HepG2 (cell line): ENCODE data around the gene SPHK1. TPM values are rescaled to one million over a fixed set of nuclear protein-coding genes. Genes with fewer than 3 reads are reported as not detected.
A peak's percentile ranks its signal among the peaks of the same experiment; 100 is the strongest.

Experiments
- ARID3A ChIP-seq: IDR thresholded peaks from 2 replicates; pipeline ENCODE4 v1.6.1; 2012; ENCODE audit warnings: low read depth, low read length, improper control_type of control experiment
- CHCHD3 ChIP-seq: sonication (generic); formaldehyde crosslinking; IDR thresholded peaks from 2 replicates; pipeline ENCODE4 v1.8.0; 2022; ENCODE audit warnings: mild to moderate bottlenecking, missing genetic modification reagents, moderate library complexity
- CHD2 ChIP-seq: IDR thresholded peaks from 2 replicates; pipeline ENCODE4 v1.6.1; 2011; ENCODE audit warnings: low read depth, low read length, improper control_type of control experiment
- HMG20B ChIP-seq: conservative IDR thresholded peaks from 2 replicates; pipeline ENCODE4 v1.6.1; 2016; ENCODE audit warnings: missing genetic modification reagents, missing compliant biosample characterization
- HOXA3 ChIP-seq: sonication (generic); formaldehyde crosslinking; IDR thresholded peaks from 2 replicates; pipeline ENCODE4 v1.5.0; 2020; ENCODE audit warnings: missing genetic modification reagents
- LBX2 ChIP-seq: sonication (generic); formaldehyde crosslinking; IDR thresholded peaks from 2 replicates; pipeline ENCODE4 v1.5.0; 2020; ENCODE audit warnings: missing genetic modification reagents, mild to moderate bottlenecking, borderline replicate concordance
- NFE2L2 ChIP-seq: fragments of 150-350 bp; IDR thresholded peaks from 2 replicates; pipeline ENCODE4 v1.6.1; 2014; ENCODE audit warnings: low read length
- RFXAP ChIP-seq: sonication (generic); formaldehyde crosslinking; IDR thresholded peaks from 2 replicates; pipeline ENCODE4 v1.4.0; 2020; ENCODE audit warnings: missing genetic modification reagents, borderline replicate concordance
- SATB2 ChIP-seq: sonication (generic); formaldehyde crosslinking; IDR thresholded peaks from 2 replicates; pipeline ENCODE4 v1.5.0; 2020; ENCODE audit warnings: missing genetic modification reagents
- SOX5 ChIP-seq: IDR thresholded peaks from 2 replicates; pipeline ENCODE4 v1.6.1; 2016; ENCODE audit warnings: borderline replicate concordance
- TBX2 ChIP-seq: sonication (generic); formaldehyde crosslinking; IDR thresholded peaks from 2 replicates; pipeline ENCODE4 v1.5.0; 2020; ENCODE audit warnings: missing genetic modification reagents, mild to moderate bottlenecking, borderline replicate concordance
- TCF7 ChIP-seq: sonication (generic); IDR thresholded peaks from 2 replicates; pipeline ENCODE4 v1.6.1; 2016; ENCODE audit warnings: antibody characterized with exemption, low read depth
- THAP7 ChIP-seq: sonication (generic); formaldehyde crosslinking; IDR thresholded peaks from 2 replicates; pipeline ENCODE4 v1.8.1; 2023; ENCODE audit warnings: mild to moderate bottlenecking, missing genetic modification reagents
- USF2 ChIP-seq, 2 experiments: sonication (generic) in 1 of 2; formaldehyde crosslinking in 1 of 2; IDR thresholded peaks; 2 replicates each; pipeline versions ENCODE4 v1.5.1 to v1.6.1; 2011 to 2020; ENCODE audit warnings: borderline replicate concordance in 1 of 2, low read depth in 1 of 2, low read length in 1 of 2, mild to moderate bottlenecking in 1 of 2, missing genetic modification reagents in 1 of 2, moderate library complexity in 1 of 2
- ZBTB38 ChIP-seq: sonication (generic); formaldehyde crosslinking; IDR thresholded peaks from 2 replicates; pipeline ENCODE4 v1.5.1; 2020; ENCODE audit warnings: mild to moderate bottlenecking, missing genetic modification reagents
- ZBTB7A ChIP-seq: sonication (generic); formaldehyde crosslinking; IDR thresholded peaks from 2 replicates; pipeline ENCODE4 v1.8.0; 2022; ENCODE audit warnings: mild to moderate bottlenecking, missing genetic modification reagents
- ZNF280D ChIP-seq: sonication (generic); formaldehyde crosslinking; IDR thresholded peaks from 2 replicates; pipeline ENCODE4 v1.5.1; 2020; ENCODE audit warnings: mild to moderate bottlenecking, missing genetic modification reagents
- ZNF710 ChIP-seq: sonication (generic); formaldehyde crosslinking; IDR thresholded peaks from 2 replicates; pipeline ENCODE4 v1.5.0; 2020; ENCODE audit warnings: mild to moderate bottlenecking, missing genetic modification reagents, borderline replicate concordance
- ZNF737 ChIP-seq: sonication (generic); formaldehyde crosslinking; IDR thresholded peaks from 2 replicates; pipeline ENCODE4 v1.5.0; 2020; ENCODE audit warnings: missing genetic modification reagents, mild to moderate bottlenecking, borderline replicate concordance
- ZSCAN9 ChIP-seq: IDR thresholded peaks from 2 replicates; pipeline ENCODE4 v1.6.1; 2016; ENCODE audit warnings: borderline replicate concordance
- polyA plus RNA-seq, 8 experiments: library from polyadenylated mRNA; depleted of rRNA in 3 of 8; stranded (reverse) in 7 of 8; unstranded in 1 of 8; fragments of >200 nt; fragmentation: Illumina TruSeq in 4 of 8; extraction: Trizol in 4 of 8; gene quantifications; 2 replicates each; pipeline versions ENCODE4 v1.2.1 to v1.2.3, GENCODE V29; 2011 to 2016; ENCODE audit warnings: low read depth in 4 of 8, missing spikeins in 1 of 8, mixed read lengths in 1 of 8; ENCODE audit not compliant: insufficient read depth in 1 of 8
- total RNA-seq, 5 experiments: library from RNA; depleted of rRNA; stranded (reverse); fragments of >200 nt; fragmentation: Illumina TruSeq; extraction: Trizol; gene quantifications; 2 replicates each; pipeline ENCODE4 v1.2.3, GENCODE V29; 2016; ENCODE audit warnings: low read depth in 1 of 5

The SPHK1 gene
- total and polyA plus RNA-seq, 2 of the 13 experiments (the other 11 are each of a cell fraction or from before 2014, with no cell fraction given): 129 to 160 TPM

GRCh38 chr17:76379275-76379641 lies 5.2 kb upstream of the SPHK1 start (continued):
- 0 out of 2 replicates have a peak, but pooled peaks have one; percentile 16 for TF ChIP-seq HOXA3 (CRISPR knock-in tag)
- TF ChIP-seq SOX5: no peak
- 0 out of 2 replicates have a peak, but pooled peaks have one; percentile 33 for TF ChIP-seq ZSCAN9 (CRISPR knock-in tag)
- no peak for TF ChIP-seq LBX2 (CRISPR knock-in tag)
- TF ChIP-seq ZNF710 (CRISPR knock-in tag): no peak
- TF ChIP-seq ZBTB38 (CRISPR knock-in tag): peak; percentile 92
- TF ChIP-seq THAP7 (CRISPR knock-in tag): no peak
- no peak for TF ChIP-seq NFE2L2
- TF ChIP-seq ZBTB7A: 0 out of 2 replicates have a peak, but pooled peaks have one; percentile 8
- TF ChIP-seq RFXAP: 0 out of 2 replicates have a peak, but pooled peaks have one; percentile 28
- TF ChIP-seq ARID3A: no peak
- 0 out of 2 replicates have a peak, but pooled peaks have one; percentile 2 for TF ChIP-seq ZNF280D (CRISPR knock-in tag)
- TF ChIP-seq ZNF737 (CRISPR knock-in tag): no peak
- no peak for TF ChIP-seq USF2 (IDR thresholded peaks at IDR 0.05; ENCODE audit: low read depth, low read length)
- no peak for TF ChIP-seq USF2 (CRISPR knock-in tag; IDR thresholded peaks at IDR 0.05; ENCODE audit: borderline replicate concordance)
- 0 out of 2 replicates have a peak, but pooled peaks have one; percentile 4 for TF ChIP-seq TBX2 (CRISPR knock-in tag)
- TF ChIP-seq CHD2: no peak
- TF ChIP-seq CHCHD3: peak; percentile 46; the same call in 1 of the 2 replicates
- TF ChIP-seq HMG20B (CRISPR knock-in tag): no peak
- no peak for TF ChIP-seq TCF7
- TF ChIP-seq SATB2 (CRISPR knock-in tag): no peak
